MCF 10A (cell line): ENCODE measurements around the gene LRP8. TPM values are rescaled to one million over a fixed set of nuclear protein-coding genes. Genes with fewer than 3 reads are reported as not detected.
"Not testable (repeated sequence)": the region's sequence is repeated elsewhere in the genome, so short reads cannot be mapped to it uniquely, and the experiment has no call there.

Source experiments
- BruUV-seq: library from RNA; stranded (reverse); fragments of 400-500 nt; replicated peaks from 2 replicates; lab custom pipeline; 2021; lab: Mats Ljungman, UMichigan
- CTCF ChIA-PET: fragments of 300-600 bp; sonication (Branson Sonifier 250); formaldehyde crosslinking; extraction: SDS; loops from one replicate; lab custom pipeline; 2021; ENCODE audit warnings: antibody characterized with exemption, inconsistent platforms; lab: Yijun Ruan, JAX
- POLR2A ChIA-PET: fragments of 300-600, 350-650 bp; sonication (Branson Sonifier 250); formaldehyde crosslinking; extraction: SDS; loops from one replicate; lab custom pipeline; 2020; ENCODE audit warnings: antibody characterized with exemption, inconsistent platforms; lab: Yijun Ruan, JAX
- DNase-seq: peaks from one replicate; pipeline ENCODE4 v3.0.0-alpha.2; 2018; ENCODE audit not compliant: unreplicated experiment
- H3K27ac Mint-ChIP-seq: one replicate; pipeline ENCODE4 v1.8.0; 2022; ENCODE audit warnings: mild to moderate bottlenecking, low read depth, mixed read lengths; ENCODE audit not compliant: unreplicated experiment
- H3K27me3 Mint-ChIP-seq: one replicate; pipeline ENCODE4 v1.8.0; 2022; ENCODE audit warnings: mixed read lengths; ENCODE audit not compliant: insufficient read depth, unreplicated experiment
- H3K36me3 Mint-ChIP-seq: one replicate; pipeline ENCODE4 v1.8.0; 2022; ENCODE audit warnings: mild to moderate bottlenecking, moderate library complexity, mixed read lengths; ENCODE audit not compliant: insufficient read depth, unreplicated experiment
- H3K4me1 Mint-ChIP-seq: one replicate; pipeline ENCODE4 v1.8.0; 2022; ENCODE audit warnings: mixed read lengths; ENCODE audit not compliant: insufficient read depth, unreplicated experiment
- H3K4me3 Mint-ChIP-seq: one replicate; pipeline ENCODE4 v1.8.0; 2022; ENCODE audit warnings: mild to moderate bottlenecking, moderate library complexity, mixed read lengths; ENCODE audit not compliant: unreplicated experiment
- H3K9me3 Mint-ChIP-seq: one replicate; pipeline ENCODE4 v1.8.0; 2022; ENCODE audit warnings: mixed read lengths; ENCODE audit not compliant: unreplicated experiment
- CTCF ChIP-seq: fragments of 200-600 bp; IDR thresholded peaks from one replicate; pipeline ENCODE4 v1.8.0; 2022; ENCODE audit warnings: antibody characterized with exemption, mild to moderate bottlenecking; ENCODE audit not compliant: unreplicated experiment
- intact Hi-C: fragments of 100-400 bp; cut with micrococcal nuclease; formaldehyde crosslinking; loops from 2 replicates; pipeline ENCODE4 v1.14.1; 2022
- total RNA-seq: library from RNA; stranded (reverse); gene quantifications from 2 replicates; pipeline ENCODE4 v1.2.3, GENCODE V29; 2022

LRP8 gene
- total RNA-seq, 1 experiment from 2014 or later, result 21.8 TPM

DNA sequence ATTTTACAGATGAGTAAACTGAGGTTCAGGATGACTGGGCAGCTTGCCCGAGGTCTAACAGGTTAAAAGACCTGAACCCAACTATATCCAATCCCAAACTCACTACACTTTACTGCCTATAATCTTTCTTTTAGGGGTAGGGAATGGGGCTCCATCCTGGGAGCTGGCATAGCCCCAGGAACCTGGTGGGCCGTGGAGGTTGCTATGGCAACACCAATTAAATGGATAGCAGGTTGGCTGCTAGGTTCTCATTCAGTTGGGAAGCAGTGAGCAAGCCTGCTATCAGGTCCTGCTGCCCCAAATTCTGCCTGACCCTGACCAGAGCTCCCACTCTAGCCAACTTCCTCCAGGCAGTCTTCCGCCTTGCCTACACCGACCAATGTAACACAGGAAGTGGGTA, 40.9 kb downstream of the LRP8 start:
- no peak for TF ChIP-seq CTCF
- H3K27ac Mint-ChIP-seq, result no peak overlapping the region
- POLR2A ChIA-PET, result no interaction called here
- intact Hi-C loops, result no loop called here
- BruUV-seq, result no TSS peak
- no peak overlapping the region for H3K4me3 Mint-ChIP-seq
- DNase-seq, result no peak
- CTCF ChIA-PET, result interaction anchor here (0.7 to 3.1 kb wide), 3 partner anchors 8 to 538 kb away, joined by 3 to 17 read pairs (median 3); no protein-coding TSS in a partner anchor
- no peaks in the 10 kb centered on the region for H3K4me1 Mint-ChIP-seq
- H3K27me3 Mint-ChIP-seq, result no peaks in the 10 kb centered on the region
- H3K9me3 Mint-ChIP-seq, result no peaks in the 10 kb centered on the region
- peaks cover 5% of the 10 kb centered on the region for H3K36me3 Mint-ChIP-seq

GRCh38 chr1:53285969-53286760, 41.7 kb downstream of the LRP8 start:
- no TSS peak for BruUV-seq
- Mint-ChIP-seq H3K27me3 (no peaks in the 10 kb centered on the region), H3K4me3 (no peak overlapping the region), H3K27ac (no peak overlapping the region), H3K9me3 (no peaks in the 10 kb centered on the region), H3K36me3 (peaks cover 5% of the 10 kb centered on the region), H3K4me1 (no peaks in the 10 kb centered on the region)
- no peak for TF ChIP-seq CTCF
- intact Hi-C loops, result no loop called here
- ChIA-PET CTCF (interaction anchor here (0.9 to 3.1 kb wide), 3 partner anchors 8 to 9 kb away, joined by 3 to 17 read pairs (median 4); no protein-coding TSS in a partner anchor), POLR2A (no interaction called here)
- no peak for DNase-seq

- CTCF ChIA-PET, result interaction anchor here (1.2 kb wide), 1 partner anchor 9 kb away, joined by 4 read pairs; no protein-coding TSS in a partner anchor
- Mint-ChIP-seq H3K27ac (no peak overlapping the region), H3K4me1 (no peaks in the 10 kb centered on the region), H3K27me3 (no peaks in the 10 kb centered on the region), H3K9me3 (no peaks in the 10 kb centered on the region), H3K36me3 (no peaks in the 10 kb centered on the region), H3K4me3 (no peak overlapping the region)
- no peak for DNase-seq
- intact Hi-C loops, result no loop called here
- POLR2A ChIA-PET, result no interaction called here
- BruUV-seq, result no TSS peak
- TF ChIP-seq CTCF, result no peak
These were observed 42.3 kb downstream of the LRP8 start for GRCh38 chr1:53285546-53285945.

GRCh38 chr1:53284224-53285020, 43.4 kb downstream of the LRP8 start:
- Mint-ChIP-seq H3K36me3 (no peaks in the 10 kb centered on the region), H3K4me1 (no peaks in the 10 kb centered on the region), H3K27ac (no peak overlapping the region), H3K4me3 (no peak overlapping the region), H3K9me3 (no peaks in the 10 kb centered on the region), H3K27me3 (no peaks in the 10 kb centered on the region)
- no TSS peak for BruUV-seq
- TF ChIP-seq CTCF, result no peak
- ChIA-PET POLR2A (no interaction called here), CTCF (no interaction called here)
- intact Hi-C loops, result no loop called here
- no peak for DNase-seq

GRCh38 chr1:53283156-53283555, 44.7 kb downstream of the LRP8 start:
- H3K4me3 Mint-ChIP-seq, DNase-seq, H3K4me1 Mint-ChIP-seq, intact Hi-C loops, BruUV-seq, H3K36me3 Mint-ChIP-seq, H3K9me3 Mint-ChIP-seq, H3K27me3 Mint-ChIP-seq, POLR2A ChIA-PET, H3K27ac Mint-ChIP-seq: not testable (repeated sequence)
- CTCF ChIA-PET, result interaction anchor here (1.4 kb wide), 1 partner anchor 110 kb away, joined by 7 read pairs; no protein-coding TSS in a partner anchor
